HG03457 (cell line): Measurements from ENCODE around the gene SYNGAP1.

Experiments
- ATAC-seq: cut with Tn5 transposase; IDR thresholded peaks from one replicate; pipeline ENCODE4 v1.9.1; 2021; ENCODE audit warnings: moderate number of reproducible peaks; ENCODE audit not compliant: unreplicated experiment

SYNGAP1 gene

GRCh38 chr6:33434961-33435360 lies 15.1 kb downstream of the SYNGAP1 start:
- ATAC-seq: no peak

- ATAC-seq: no peak
Observed at GRCh38 chr6:33437666-33438065, 17.8 kb downstream of the SYNGAP1 start.

GRCh38 chr6:33438978-33439594 lies 19.2 kb downstream of the SYNGAP1 start:
- ATAC-seq: no peak

GRCh38 chr6:33439956-33440648 lies 20.2 kb downstream of the SYNGAP1 start:
- no peak for ATAC-seq

GRCh38 chr6:33440649-33441309 lies 20.9 kb downstream of the SYNGAP1 start:
- no peak for ATAC-seq

GRCh38 chr6:33441457-33441856 lies 21.6 kb downstream of the SYNGAP1 start:
- ATAC-seq: no peak

GRCh38 chr6:33442283-33442682 lies 22.4 kb downstream of the SYNGAP1 start:
- no peak for ATAC-seq

GRCh38 chr6:33443025-33443424 lies 23.2 kb downstream of the SYNGAP1 start:
- no peak for ATAC-seq

GRCh38 chr6:33443619-33444504 lies 24.0 kb downstream of the SYNGAP1 start:
- no peak for ATAC-seq

- ATAC-seq: no peak
Observed at GRCh38 chr6:33445119-33445603, 25.3 kb downstream of the SYNGAP1 start.

GRCh38 chr6:33446356-33446755 lies 26.5 kb downstream of the SYNGAP1 start:
- no peak for ATAC-seq

- ATAC-seq: no peak
Observed at GRCh38 chr6:33450434-33450833, 30.6 kb downstream of the SYNGAP1 start.

GRCh38 chr6:33451606-33452005 lies 31.7 kb downstream of the SYNGAP1 start:
- no peak for ATAC-seq

- no peak for ATAC-seq
Observed at GRCh38 chr6:33452496-33452895, 32.6 kb downstream of the SYNGAP1 start.

GRCh38 chr6:33453393-33454008 lies 33.6 kb downstream of the SYNGAP1 start:
- no peak for ATAC-seq

GRCh38 chr6:33454009-33454946 lies 34.4 kb downstream of the SYNGAP1 start, which contains the start of gene ZBTB9:
Gene ZBTB9 (plus strand): TSS chr6:33454576. CDS start chr6:33455101, 525 bp downstream.
- ATAC-seq: peak; percentile 89

GRCh38 chr6:33455051-33455450 lies 35.2 kb downstream of the SYNGAP1 start:
- ATAC-seq: no peak

GRCh38 chr6:33456156-33456555 lies 36.3 kb downstream of the SYNGAP1 start:
- ATAC-seq: no peak

GRCh38 chr6:33458676-33459075 lies 38.8 kb downstream of the SYNGAP1 start:
- ATAC-seq: no peak
